Panc1 (cell line): ENCODE results near the gene CYP24A1. TPM values are rescaled to one million over a fixed set of nuclear protein-coding genes. Genes with fewer than 3 reads are reported as not detected.

ENCODE experiments used
- ATAC-seq: fragments of 200-7000 bp; cut with Tn5 transposase; 2 replicates; pipeline ENCODE4 v1.9.1; 2020; ENCODE audit warnings: mild to moderate bottlenecking, moderate library complexity
- BruUV-seq: library from RNA; stranded (reverse); fragments of 400-500 nt; replicated peaks from 2 replicates; lab custom pipeline; 2021; lab: Mats Ljungman, UMichigan
- CTCF ChIA-PET: fragments of 300-600 bp; sonication (Branson Sonifier 250); formaldehyde crosslinking; loops from one replicate; lab custom pipeline; 2022; ENCODE audit warnings: antibody characterized with exemption; lab: Charles Lee
- POLR2A ChIA-PET: fragments of 300-600 bp; sonication (Branson Sonifier 250); formaldehyde crosslinking; loops from one replicate; lab custom pipeline; 2022; ENCODE audit warnings: antibody characterized with exemption; lab: Charles Lee
- DNase-seq: peaks from one replicate; pipeline ENCODE4 v3.0.0-alpha.2; 2010; ENCODE audit warnings: low read depth, low spot score
- H3K27ac ChIP-seq: 2 replicates; pipeline ENCODE4 v1.5.1; 2011; ENCODE audit warnings: mild to moderate bottlenecking, low read length, inconsistent platforms
- H3K27me3 ChIP-seq: fragments of 200-500 bp; sonication (Bioruptor generic); 2 replicates; pipeline ENCODE4 v1.6.0; 2014; ENCODE audit warnings: low read length, inconsistent platforms; ENCODE audit not compliant: control insufficient read depth, insufficient read depth
- H3K36me3 ChIP-seq: fragments of 200-500 bp; sonication (Bioruptor generic); 2 replicates; pipeline ENCODE4 v1.5.1; 2014; ENCODE audit warnings: inconsistent platforms, mild to moderate bottlenecking, low read length, moderate library complexity; ENCODE audit not compliant: control insufficient read depth, insufficient read depth
- H3K4me1 ChIP-seq: 2 replicates; pipeline ENCODE4 v1.5.1; 2011; ENCODE audit warnings: inconsistent platforms, mild to moderate bottlenecking, low read length, moderate library complexity; ENCODE audit not compliant: control insufficient read depth, insufficient read depth
- H3K4me3 ChIP-seq, 2 experiments: 2 replicates each; pipeline ENCODE4 v1.5.1; 2011 to 2012; ENCODE audit warnings: low read depth in 2 of 2, low read length in 2 of 2, mild to moderate bottlenecking in 2 of 2, inconsistent platforms in 1 of 2, moderate library complexity in 1 of 2
- H3K9me3 ChIP-seq: fragments of 200-500 bp; sonication (Bioruptor generic); 2 replicates; pipeline ENCODE4 v1.5.1; 2014; ENCODE audit warnings: low read depth, mild to moderate bottlenecking, inconsistent platforms, low read length, moderate library complexity; ENCODE audit not compliant: control insufficient read depth, insufficient read depth
- POLR2AphosphoS5 ChIP-seq: IDR thresholded peaks from 2 replicates; pipeline ENCODE4 v1.6.1; 2012; ENCODE audit warnings: mild to moderate bottlenecking, low read depth, low read length, moderate library complexity
- SIN3A ChIP-seq: IDR thresholded peaks from 2 replicates; pipeline ENCODE4 v1.6.1; 2012; ENCODE audit warnings: low read depth, mild to moderate bottlenecking, low read length, moderate library complexity, borderline replicate concordance; ENCODE audit not compliant: insufficient read depth
- TCF7L2 ChIP-seq: IDR thresholded peaks from 2 replicates; pipeline ENCODE4 v1.6.1; 2011; ENCODE audit warnings: mild to moderate bottlenecking, low read depth, low read length, inconsistent platforms
- in situ Hi-C: cut with HindIII; loops from 2 replicates; pipeline ENCODE4 v1.10.0; 2016; ENCODE audit warnings: low sequenced_read_pairs, low pct_unique_long_range_greater_than_20kb
- intact Hi-C: fragments of 100-400 bp; cut with micrococcal nuclease; formaldehyde crosslinking; loops from one replicate; pipeline ENCODE4 v1.10.0; 2022; ENCODE audit not compliant: unreplicated experiment
- total RNA-seq: library from RNA; stranded (reverse); gene quantifications from one replicate; pipeline ENCODE4 v1.2.1, GENCODE V29; 2021; ENCODE audit not compliant: unreplicated experiment
- TF ChIP-seq, protein P1 (sequence below), 2 experiments: IDR thresholded peaks; 2 replicates each; pipeline ENCODE4 v1.6.1; 2011 to 2012; ENCODE audit warnings: low read depth in 2 of 2, control low read depth in 1 of 2, low read length in 1 of 2, mild to moderate bottlenecking in 1 of 2, moderate library complexity in 1 of 2; ENCODE audit not compliant: insufficient read depth in 1 of 2
- TF ChIP-seq, protein P2 (sequence below): fragments of 450-650 bp; IDR thresholded peaks from 2 replicates; pipeline ENCODE4 v1.5.1; 2017; ENCODE audit warnings: mild to moderate bottlenecking

The CYP24A1 gene
- total RNA-seq, 1 experiment from 2014 or later: 3.0 TPM

DNA sequence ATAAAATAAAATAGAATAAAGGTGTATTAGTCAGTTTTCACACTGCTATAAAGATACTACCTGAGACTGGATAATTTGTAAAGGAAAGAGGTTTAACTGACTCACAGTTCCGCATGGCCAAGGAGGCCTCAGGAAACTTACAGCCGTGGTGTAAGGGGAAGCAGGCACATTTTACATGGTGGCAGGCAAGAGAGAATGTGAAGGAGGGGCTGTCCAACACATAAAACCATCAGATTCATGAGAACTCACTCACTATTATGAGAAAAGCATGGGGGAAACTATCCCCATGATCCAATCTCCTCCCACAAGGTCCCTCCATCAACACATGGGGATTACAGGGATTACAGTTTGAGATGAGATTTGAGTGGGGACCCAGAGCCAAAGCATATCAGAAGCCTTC, 62.3 kb downstream of the CYP24A1 start:
- POLR2A ChIA-PET: no interaction called here
- no peak for ATAC-seq
- CTCF ChIA-PET: no interaction called here
- Histone ChIP-seq H3K36me3 (no peaks in the 10 kb centered on the region), H3K4me1 (0 out of 2 replicates have a peak, but pooled peaks cover 2% of the 10 kb centered on the region), H3K4me3 (no peak overlapping the region), H3K9me3 (no peaks in the 10 kb centered on the region), H3K27ac (no peak overlapping the region), H3K27me3 (no peaks in the 10 kb centered on the region)
- TF ChIP-seq, protein P1, sequence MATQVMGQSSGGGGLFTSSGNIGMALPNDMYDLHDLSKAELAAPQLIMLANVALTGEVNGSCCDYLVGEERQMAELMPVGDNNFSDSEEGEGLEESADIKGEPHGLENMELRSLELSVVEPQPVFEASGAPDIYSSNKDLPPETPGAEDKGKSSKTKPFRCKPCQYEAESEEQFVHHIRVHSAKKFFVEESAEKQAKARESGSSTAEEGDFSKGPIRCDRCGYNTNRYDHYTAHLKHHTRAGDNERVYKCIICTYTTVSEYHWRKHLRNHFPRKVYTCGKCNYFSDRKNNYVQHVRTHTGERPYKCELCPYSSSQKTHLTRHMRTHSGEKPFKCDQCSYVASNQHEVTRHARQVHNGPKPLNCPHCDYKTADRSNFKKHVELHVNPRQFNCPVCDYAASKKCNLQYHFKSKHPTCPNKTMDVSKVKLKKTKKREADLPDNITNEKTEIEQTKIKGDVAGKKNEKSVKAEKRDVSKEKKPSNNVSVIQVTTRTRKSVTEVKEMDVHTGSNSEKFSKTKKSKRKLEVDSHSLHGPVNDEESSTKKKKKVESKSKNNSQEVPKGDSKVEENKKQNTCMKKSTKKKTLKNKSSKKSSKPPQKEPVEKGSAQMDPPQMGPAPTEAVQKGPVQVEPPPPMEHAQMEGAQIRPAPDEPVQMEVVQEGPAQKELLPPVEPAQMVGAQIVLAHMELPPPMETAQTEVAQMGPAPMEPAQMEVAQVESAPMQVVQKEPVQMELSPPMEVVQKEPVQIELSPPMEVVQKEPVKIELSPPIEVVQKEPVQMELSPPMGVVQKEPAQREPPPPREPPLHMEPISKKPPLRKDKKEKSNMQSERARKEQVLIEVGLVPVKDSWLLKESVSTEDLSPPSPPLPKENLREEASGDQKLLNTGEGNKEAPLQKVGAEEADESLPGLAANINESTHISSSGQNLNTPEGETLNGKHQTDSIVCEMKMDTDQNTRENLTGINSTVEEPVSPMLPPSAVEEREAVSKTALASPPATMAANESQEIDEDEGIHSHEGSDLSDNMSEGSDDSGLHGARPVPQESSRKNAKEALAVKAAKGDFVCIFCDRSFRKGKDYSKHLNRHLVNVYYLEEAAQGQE (IDR thresholded peaks at IDR 0.05; ENCODE audit: insufficient read depth in 1 of 2, low read depth in 2 of 2, low read length in 1 of 2): no peak
- no peak for TF ChIP-seq SIN3A
- TF ChIP-seq TCF7L2: no peak
- no peak for TF ChIP-seq POLR2AphosphoS5
- TF ChIP-seq, protein P2, sequence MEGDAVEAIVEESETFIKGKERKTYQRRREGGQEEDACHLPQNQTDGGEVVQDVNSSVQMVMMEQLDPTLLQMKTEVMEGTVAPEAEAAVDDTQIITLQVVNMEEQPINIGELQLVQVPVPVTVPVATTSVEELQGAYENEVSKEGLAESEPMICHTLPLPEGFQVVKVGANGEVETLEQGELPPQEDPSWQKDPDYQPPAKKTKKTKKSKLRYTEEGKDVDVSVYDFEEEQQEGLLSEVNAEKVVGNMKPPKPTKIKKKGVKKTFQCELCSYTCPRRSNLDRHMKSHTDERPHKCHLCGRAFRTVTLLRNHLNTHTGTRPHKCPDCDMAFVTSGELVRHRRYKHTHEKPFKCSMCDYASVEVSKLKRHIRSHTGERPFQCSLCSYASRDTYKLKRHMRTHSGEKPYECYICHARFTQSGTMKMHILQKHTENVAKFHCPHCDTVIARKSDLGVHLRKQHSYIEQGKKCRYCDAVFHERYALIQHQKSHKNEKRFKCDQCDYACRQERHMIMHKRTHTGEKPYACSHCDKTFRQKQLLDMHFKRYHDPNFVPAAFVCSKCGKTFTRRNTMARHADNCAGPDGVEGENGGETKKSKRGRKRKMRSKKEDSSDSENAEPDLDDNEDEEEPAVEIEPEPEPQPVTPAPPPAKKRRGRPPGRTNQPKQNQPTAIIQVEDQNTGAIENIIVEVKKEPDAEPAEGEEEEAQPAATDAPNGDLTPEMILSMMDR: no peak
- DNase-seq: no peak
- in situ Hi-C loops (no loop called here), intact Hi-C loops (no loop called here)
- BruUV-seq: no TSS peak

DNA sequence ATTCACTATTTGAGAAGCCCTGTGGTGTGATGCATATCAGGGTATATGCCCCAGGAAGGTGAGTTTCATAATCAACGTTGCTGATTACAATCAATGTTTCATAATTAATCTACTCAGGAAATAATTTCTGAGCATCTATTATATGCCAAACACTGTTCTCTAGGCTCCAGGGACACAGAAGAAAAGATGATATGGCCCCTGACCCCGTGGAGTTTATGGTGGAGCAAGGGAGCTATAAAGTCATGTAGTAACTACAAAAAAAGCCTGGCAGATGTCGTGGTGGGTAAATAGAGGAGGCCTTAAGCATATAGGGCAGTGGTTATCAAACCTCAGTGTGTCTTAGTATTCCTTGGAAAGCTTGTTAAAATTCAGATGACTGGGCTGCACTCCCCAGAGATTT, 63.3 kb downstream of the CYP24A1 start:
- in situ Hi-C loops (no loop called here), intact Hi-C loops (no loop called here)
- Histone ChIP-seq H3K36me3 (no peaks in the 10 kb centered on the region), H3K27me3 (no peaks in the 10 kb centered on the region), H3K4me3 (no peak overlapping the region), H3K27ac (no peak overlapping the region), H3K9me3 (no peaks in the 10 kb centered on the region), H3K4me1 (0 out of 2 replicates have a peak, but pooled peaks cover under 1% of the 10 kb centered on the region)
- TF ChIP-seq, protein P2: no peak
- no peak for TF ChIP-seq POLR2AphosphoS5
- no peak for TF ChIP-seq TCF7L2
- no peak for TF ChIP-seq SIN3A
- TF ChIP-seq, protein P1 (IDR thresholded peaks at IDR 0.05; ENCODE audit: insufficient read depth in 1 of 2, low read depth in 2 of 2, low read length in 1 of 2): no peak
- no TSS peak for BruUV-seq
- no peak for DNase-seq
- no peak for ATAC-seq
- ChIA-PET CTCF (no interaction called here), POLR2A (no interaction called here)
